Suppressor macrophage treated with lipopolysaccharide for 4 hours (primary cell): ENCODE measurements around the gene TMEM154.

Source experiments
- DNase-seq: peaks from one replicate; pipeline ENCODE4 v3.0.0-alpha.2; 2020

TMEM154 gene

GRCh38 chr4:152620915-152621314, 58.9 kb downstream of the TMEM154 start:
- no peak for DNase-seq

DNA sequence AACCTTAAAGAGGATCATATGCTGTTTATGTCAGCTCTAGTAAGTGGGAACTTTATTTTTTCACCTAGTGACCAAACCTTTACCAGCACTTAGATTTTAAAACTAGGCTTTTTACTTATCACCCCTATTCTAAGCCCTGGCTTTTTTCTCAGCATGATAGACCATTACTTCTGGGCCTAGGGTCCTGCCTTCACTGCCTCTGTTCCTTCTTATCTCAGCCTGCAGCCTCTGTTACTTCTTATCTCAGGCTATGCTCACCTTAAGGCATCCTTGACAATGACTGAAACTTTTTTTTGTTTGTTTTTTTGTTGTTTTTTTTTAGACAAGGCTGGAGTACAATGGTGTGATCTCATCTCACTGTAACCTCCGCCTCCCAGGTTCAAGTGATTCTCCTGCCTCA, 59.6 kb downstream of the TMEM154 start:
- no peak for DNase-seq

GRCh38 chr4:152619556-152619955, 60.2 kb downstream of the TMEM154 start:
- DNase-seq: no peak

GRCh38 chr4:152618971-152619370, 60.8 kb downstream of the TMEM154 start:
- DNase-seq: no peak

DNA sequence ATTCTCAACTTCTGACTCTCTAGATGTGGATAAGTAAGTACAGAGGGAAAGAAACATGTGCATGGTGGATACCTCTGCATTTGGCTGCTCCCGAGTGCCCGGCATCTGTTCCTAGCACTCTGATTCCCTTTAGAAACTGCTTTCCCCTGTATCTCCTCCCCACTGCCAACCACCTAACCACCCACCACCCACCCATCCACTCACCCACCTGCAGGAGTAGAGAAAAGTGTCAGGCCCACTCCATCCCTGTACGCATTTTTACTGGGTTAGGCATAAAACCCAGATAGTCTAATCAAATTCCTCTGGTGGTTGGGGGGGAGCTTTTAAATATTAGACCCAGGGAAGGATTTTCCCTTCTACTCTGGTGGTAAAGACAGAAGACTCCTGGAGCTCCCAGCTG, 63.0 kb downstream of the TMEM154 start:
- DNase-seq: no peak

- no peak for DNase-seq
Observed at GRCh38 chr4:152613841-152614721, 65.7 kb downstream of the TMEM154 start.

DNA sequence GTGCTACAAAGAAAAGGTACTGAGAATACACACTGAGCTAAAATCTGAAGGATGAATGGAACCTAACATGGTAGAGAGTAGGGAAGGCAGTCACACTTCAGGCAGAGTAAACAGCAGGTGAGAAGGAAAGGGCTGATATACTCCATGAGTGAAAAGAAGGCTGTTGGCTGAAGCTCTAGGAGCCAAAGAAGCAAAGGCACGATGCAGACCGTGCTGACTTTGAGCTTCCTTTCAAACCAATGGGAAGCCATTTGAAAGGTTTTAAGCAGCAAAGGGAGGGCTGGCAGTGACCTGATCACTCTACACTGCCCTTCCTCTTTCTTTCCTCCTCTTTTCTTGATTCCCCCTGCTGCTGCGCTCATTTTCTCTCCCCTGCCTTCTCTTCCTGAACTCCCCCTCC, 66.4 kb downstream of the TMEM154 start:
- DNase-seq: no peak

GRCh38 chr4:152610131-152610530, 69.7 kb downstream of the TMEM154 start:
- DNase-seq: no peak

GRCh38 chr4:152609481-152609880, 70.3 kb downstream of the TMEM154 start:
- no peak for DNase-seq

GRCh38 chr4:152607178-152607577, 72.6 kb downstream of the TMEM154 start:
- DNase-seq: no peak

- DNase-seq: no peak
Observed at GRCh38 chr4:152606753-152607152, 73.0 kb downstream of the TMEM154 start.

GRCh38 chr4:152605641-152606335, 74.0 kb downstream of the TMEM154 start:
- DNase-seq: no peak

DNA sequence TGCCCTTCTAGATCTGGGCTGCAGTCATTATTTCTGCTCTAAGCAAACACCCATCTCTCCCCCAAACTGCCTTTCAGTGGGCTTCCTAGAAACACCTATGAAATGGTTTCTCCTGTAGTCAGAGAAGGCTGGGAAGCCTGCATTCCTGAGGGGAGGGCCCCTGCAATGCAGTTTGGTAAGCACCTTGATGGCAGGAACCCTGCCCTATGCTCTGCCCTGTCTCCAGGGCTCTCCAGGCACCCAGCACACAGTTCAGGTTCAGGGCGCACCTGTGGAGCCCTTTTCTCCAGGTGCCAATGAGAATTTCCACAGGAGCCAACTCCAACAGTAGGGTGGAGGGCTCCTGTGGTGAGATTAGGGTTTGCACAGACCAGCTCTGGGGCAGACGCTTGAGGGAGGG, 74.8 kb downstream of the TMEM154 start:
- no peak for DNase-seq

GRCh38 chr4:152601156-152601555, 78.6 kb downstream of the TMEM154 start:
- DNase-seq: no peak

DNA sequence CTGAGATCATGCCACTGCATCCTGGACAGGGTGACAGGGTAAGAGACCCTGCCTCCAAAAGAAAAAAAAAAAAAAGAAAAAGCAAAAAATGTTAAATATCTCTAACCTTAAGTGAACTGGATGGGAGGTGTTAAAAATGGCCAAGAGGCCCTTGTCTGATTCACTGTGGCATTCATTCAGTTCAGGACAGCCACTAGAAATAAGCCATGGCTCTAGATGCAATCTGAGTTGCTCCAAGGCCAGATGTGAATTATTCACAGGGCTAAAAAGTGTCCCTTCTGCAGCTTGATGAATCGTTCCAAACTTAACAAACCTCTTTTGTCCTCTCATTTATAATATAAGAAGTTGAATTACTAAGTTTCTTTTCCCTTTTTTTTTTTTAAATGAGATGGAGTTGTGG, 80.2 kb downstream of the TMEM154 start:
- no peak for DNase-seq

- DNase-seq: no peak
Observed at GRCh38 chr4:152599095-152599494, 80.7 kb downstream of the TMEM154 start.

- DNase-seq: no peak
Observed at GRCh38 chr4:152598454-152598853, 81.3 kb downstream of the TMEM154 start.

- DNase-seq: no peak
Observed at GRCh38 chr4:152594978-152595925, 84.5 kb downstream of the TMEM154 start.

DNA sequence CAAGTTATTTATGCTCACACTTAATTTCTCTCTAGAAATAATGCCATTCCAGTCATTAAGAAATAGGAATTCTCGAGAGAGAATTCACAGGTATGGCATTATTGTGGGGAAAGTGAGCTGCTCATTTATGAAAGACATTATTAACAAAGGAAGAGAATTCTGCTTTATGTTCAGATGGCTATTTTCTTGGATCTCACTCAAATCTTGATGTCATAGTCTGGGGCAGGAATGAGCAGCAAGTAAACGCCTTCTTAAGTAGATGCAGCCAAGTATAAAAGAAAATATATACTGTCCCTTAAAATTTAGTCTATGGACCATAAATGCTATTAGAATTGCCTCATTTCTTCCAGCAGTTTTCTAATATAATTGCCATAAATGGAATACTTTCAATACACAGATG, 85.7 kb downstream of the TMEM154 start:
- no peak for DNase-seq

DNA sequence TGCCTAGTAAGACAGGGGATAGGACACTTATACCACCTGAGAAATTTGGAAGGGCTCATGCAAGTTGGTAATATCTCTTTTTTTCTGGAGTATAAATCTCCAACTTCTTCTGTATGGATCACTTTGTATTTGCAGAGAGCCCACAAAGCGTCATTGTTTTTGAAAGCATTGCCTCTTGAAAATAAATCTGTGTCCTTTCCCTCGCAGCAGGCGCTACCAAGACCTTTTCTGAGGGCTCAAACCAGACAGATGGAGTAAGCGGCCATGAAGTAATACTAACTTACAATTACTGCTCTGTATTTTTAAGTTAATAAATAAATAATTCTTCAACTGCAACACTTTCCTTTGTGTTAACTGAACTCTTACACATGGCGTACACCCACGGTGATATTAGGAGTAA, 87.9 kb downstream of the TMEM154 start:
- DNase-seq: no peak

GRCh38 chr4:152591396-152591795, 88.4 kb downstream of the TMEM154 start:
- DNase-seq: peak; percentile 14

GRCh38 chr4:152590179-152591031, 89.4 kb downstream of the TMEM154 start:
- DNase-seq: no peak
